HG03159 (cell line): ENCODE measurements around the gene MYO10.
A peak's percentile ranks its signal among the peaks of the same experiment; 100 is the strongest.
"Not testable (repeated sequence)": the region's sequence is repeated elsewhere in the genome, so short reads cannot be mapped to it uniquely, and the experiment has no call there.

Source experiments
- ATAC-seq: cut with Tn5 transposase; IDR thresholded peaks from one replicate; pipeline ENCODE4 v1.9.1; 2021; ENCODE audit warnings: mild to moderate bottlenecking, moderate library complexity; ENCODE audit not compliant: unreplicated experiment

The MYO10 gene

DNA sequence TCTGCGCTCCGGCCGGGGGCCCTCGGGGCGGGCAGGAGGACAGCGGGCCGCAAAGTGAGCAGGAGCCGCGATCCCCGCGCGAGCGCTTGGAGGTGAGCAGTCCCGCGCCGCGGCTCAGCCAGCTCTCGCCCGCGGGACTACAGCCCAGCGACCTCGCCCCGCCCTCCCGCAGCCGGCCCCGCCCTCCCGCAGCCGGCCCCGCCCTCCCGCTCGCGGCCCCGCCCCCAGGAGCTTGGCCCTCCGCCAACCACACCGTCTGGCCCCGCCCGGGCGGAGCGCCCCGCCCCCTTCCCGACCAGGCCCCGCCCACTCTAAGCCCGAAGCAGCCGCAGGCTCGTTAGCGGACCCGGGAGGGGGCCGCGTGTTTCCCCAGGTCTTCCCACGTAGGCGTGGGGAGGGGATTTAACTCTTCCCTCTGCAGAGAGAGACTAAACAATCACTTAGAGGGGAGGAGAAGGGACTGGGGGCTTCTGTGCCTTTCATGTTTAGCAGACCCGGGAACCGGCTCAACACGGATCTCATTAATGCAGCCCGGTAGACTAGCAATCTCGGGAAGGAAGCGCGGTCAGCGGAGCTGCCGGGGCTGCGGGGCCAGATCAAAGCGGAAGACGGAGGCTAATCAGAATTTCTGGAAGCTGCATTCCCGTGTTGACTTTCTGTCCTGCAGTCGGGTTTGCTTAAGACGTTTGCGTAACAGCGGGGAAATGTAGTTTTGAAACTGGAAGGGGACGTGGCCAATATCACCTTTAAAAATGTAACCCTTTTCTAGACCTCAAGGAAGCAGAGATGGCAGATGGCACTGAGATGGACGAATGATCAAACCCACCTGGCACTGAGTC is at the start of gene MYO10:
TSS of gene MYO10 (minus strand) at position 139 of the 839 bp plus-strand sequence. CDS start 480 bp downstream, outside the sequence.
- ATAC-seq = peak; percentile 60

- ATAC-seq = not testable (repeated sequence)
These were observed 49.2 kb upstream of the MYO10 start for GRCh38 chr5:16985304-16985703.

DNA sequence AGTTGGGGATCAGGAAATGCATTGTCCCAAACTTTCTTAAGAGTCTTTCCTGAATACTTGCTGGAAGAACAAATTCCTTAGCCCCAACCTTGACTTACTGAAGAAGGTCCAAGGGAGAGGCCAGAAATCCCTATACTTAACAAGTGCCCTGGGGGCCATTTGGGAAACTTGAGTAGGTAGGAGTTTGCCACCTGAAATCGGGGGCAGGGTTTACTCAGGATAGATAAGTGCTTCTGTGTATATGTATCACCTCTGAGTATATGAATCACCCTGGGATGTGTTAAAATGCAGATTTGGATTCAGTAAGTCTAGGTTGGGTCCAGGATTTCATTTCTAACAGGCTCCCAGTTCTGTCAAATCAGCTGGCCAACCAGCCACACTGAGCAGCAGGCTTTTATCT is 47.9 kb upstream of the MYO10 start:
- no peak for ATAC-seq

- ATAC-seq = no peak
These were observed 47.0 kb upstream of the MYO10 start for GRCh38 chr5:16983022-16983639.

GRCh38 chr5:16981700-16982099 is 45.6 kb upstream of the MYO10 start:
- no peak for ATAC-seq

DNA sequence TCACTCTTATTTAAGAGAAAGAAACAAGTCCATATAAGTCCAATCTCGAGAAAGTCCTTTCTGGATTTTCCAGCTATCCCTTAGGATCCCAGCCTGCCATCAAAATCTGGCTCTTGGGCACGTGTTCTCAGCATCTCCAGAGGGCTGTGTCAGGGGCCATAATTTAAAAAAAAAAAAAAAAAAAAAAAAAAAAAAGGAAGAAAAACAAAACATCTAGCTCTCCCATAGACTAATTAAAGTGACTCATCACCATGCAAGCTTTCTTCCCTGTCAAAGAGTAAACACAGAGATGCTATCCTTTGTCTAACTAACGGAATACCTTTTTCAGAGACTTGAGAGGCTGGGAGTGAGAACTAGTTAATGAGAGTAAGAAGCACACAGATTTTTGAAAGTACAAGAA is 44.9 kb upstream of the MYO10 start:
- no peak for ATAC-seq

GRCh38 chr5:16978296-16978695 is 42.2 kb upstream of the MYO10 start:
- ATAC-seq = no peak

DNA sequence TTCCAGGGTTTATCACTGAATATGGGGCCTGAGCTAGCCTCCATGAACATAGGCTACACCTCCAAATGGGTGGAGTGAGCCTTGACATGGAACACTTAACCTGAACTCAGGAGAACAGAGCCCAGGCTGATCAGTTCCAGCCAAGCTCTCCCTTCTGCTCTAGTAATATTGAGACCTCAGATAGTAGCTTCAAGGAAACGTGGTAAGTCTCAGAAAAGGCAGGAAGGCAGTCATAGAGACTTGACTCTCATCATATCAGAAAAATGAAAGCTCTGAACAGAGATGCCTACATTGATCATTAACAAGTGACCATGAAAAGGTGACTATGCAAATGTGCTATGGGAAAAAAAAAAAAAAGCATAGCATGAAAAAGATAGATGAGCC is 40.5 kb upstream of the MYO10 start:
- ATAC-seq = peak; percentile 79

- ATAC-seq = peak; percentile 82
These were observed 40.0 kb upstream of the MYO10 start for GRCh38 chr5:16975950-16976624.

DNA sequence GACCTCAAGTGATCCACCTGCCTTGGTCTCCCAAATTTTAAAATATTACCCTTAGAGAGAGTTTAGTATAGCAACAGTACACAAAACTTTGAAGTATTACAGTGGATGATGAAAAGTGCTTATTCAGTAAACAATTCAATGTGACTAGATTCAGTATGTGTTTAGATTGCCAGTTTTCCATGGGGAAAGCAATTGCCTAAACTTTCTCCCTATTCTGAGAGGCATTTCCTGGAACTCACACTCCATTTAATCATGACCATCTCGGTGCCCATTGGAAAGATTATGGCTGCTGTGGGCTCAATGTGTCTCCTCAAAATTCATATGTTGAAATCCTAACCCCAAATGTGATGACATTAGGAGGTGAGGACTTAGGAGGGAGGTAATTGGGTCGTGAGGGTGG is 38.9 kb upstream of the MYO10 start:
- ATAC-seq = no peak

DNA sequence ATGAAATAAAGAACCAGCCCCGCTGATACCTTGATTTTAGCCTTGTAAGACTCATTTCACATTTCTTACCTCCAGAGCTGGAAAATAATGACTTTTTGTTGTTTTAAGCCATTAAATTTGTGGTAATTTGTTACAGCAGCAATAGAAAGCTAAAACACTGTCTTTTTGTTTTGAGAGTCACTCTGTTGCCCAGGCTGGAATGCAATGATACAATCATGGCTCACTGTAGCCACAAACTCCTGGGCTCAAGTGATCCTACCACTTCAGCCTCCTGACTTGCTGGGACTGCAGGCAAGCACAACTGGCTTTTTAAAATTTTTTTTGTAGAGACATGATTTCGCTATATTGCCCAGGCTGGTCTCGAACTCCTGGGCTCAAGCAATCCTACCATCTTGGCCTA is 34.7 kb upstream of the MYO10 start:
- no peak for ATAC-seq

DNA sequence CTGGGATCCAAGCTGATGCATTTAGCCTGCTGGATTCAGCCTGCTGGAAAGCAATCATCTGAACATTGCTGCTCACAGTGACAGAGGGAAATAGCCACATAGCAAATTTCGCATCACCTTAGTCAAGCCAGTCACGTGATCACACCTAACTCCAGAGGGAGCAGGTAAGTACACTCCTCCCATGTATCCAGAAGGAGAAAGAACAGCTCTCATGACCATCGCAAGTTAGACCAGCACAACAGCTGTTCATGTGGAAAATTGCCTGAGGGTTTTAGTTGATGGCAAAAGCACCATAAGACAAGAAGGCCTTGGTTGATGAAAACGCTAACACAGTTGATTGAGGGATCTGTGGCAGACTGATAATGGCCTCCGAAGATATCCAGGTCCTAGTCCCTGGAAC is 34.2 kb upstream of the MYO10 start:
- ATAC-seq = no peak

- no peak for ATAC-seq
These were observed 29.5 kb upstream of the MYO10 start for GRCh38 chr5:16965581-16965980.

GRCh38 chr5:16963821-16964220 is 27.7 kb upstream of the MYO10 start:
- no peak for ATAC-seq

DNA sequence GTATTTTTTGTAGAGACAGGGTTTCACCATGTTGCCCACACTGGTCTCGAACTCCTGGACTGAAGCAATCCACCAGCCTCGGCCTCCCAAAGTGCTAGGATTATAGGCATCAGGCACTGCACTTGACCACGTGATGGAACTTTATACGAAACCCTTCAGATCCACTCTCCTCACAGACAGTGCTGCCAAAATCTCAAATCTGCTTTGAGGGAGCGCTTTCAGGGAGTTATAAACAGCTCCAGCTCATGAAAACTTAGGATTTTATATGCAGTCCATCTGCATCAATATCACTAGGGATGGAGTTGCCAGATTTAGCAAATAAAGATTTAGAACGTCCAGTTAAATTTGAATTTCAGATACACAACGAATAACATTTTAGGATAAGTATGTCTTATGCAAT is 25.0 kb upstream of the MYO10 start:
- ATAC-seq = no peak

GRCh38 chr5:16957304-16958196 is 21.5 kb upstream of the MYO10 start:
- ATAC-seq = no peak

DNA sequence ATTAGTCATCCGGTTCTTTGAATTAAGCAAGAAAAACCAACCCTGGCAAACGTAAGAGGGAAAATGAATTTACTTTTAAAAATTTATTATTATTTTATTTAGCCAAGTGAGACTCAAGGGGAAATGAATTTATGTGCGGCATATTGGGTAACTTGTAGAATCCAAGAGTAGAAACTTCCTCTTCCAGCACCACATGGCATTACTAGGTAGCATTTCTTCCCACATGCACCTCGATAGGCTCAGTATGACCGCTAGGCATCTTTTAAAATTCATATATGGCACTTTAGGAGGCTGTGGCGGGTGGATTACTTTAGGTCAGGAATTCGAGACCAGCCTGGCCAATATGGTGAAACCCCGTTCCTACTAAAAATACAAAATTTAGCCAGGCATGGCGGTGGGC is 17.6 kb upstream of the MYO10 start:
- no peak for ATAC-seq

GRCh38 chr5:16952968-16953671 is 17.0 kb upstream of the MYO10 start:
- ATAC-seq = no peak

DNA sequence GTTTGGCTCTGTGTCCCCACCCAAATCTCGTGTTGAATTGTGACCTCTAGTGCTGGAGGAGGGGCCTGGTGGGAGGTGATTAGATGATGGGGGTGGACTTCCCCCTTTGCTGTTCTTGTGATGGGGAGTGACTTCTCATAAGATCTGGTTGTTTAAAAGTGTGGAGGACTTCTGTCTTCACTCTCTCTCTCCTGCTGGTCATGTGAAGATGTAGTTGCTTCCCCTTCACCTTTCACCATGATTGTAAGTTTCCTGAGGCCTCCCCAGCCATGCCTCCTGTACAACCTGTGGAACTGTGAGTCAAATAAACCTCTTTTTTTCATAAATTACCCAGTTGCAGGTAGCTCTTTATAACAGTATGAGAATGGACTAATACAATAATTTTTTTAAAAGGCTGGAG is 10.6 kb upstream of the MYO10 start:
- no peak for ATAC-seq

GRCh38 chr5:16944816-16945562 is 8.9 kb upstream of the MYO10 start:
- no peak for ATAC-seq
